ENCODE results near the gene ARMCX2. TPM values are rescaled to one million over a fixed set of nuclear protein-coding genes. Genes with fewer than 3 reads are reported as not detected.
A peak's percentile ranks its signal among the peaks of the same experiment; 100 is the strongest.

The ARMCX2 gene
- total RNA-seq, 1 donor from 2014 or later, result 36.0 TPM

DNA sequence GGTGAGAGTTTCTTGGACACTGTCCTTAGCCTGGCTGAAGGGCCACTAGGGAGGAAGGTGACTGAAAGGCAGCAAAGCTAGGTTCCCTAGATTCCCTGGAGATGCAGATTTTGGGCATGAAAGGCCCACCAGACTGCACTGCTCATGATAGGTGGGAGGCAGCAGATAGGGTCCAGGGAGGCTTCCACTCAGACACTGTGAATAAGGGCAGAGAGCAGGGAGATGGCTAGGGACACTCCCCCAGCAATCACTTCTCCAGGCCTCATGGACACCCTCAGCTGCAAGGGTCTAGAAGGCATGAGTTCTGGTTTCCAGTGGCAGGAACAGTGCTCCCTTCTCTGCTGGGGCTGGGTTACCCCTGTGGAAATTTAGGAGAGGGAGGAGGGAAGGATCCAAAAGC is 20.1 kb downstream of the ARMCX2 start:
- no peak for ATAC-seq
- TF ChIP-seq, protein P1, sequence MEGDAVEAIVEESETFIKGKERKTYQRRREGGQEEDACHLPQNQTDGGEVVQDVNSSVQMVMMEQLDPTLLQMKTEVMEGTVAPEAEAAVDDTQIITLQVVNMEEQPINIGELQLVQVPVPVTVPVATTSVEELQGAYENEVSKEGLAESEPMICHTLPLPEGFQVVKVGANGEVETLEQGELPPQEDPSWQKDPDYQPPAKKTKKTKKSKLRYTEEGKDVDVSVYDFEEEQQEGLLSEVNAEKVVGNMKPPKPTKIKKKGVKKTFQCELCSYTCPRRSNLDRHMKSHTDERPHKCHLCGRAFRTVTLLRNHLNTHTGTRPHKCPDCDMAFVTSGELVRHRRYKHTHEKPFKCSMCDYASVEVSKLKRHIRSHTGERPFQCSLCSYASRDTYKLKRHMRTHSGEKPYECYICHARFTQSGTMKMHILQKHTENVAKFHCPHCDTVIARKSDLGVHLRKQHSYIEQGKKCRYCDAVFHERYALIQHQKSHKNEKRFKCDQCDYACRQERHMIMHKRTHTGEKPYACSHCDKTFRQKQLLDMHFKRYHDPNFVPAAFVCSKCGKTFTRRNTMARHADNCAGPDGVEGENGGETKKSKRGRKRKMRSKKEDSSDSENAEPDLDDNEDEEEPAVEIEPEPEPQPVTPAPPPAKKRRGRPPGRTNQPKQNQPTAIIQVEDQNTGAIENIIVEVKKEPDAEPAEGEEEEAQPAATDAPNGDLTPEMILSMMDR (IDR thresholded peaks at IDR 0.05), result no peak

DNA sequence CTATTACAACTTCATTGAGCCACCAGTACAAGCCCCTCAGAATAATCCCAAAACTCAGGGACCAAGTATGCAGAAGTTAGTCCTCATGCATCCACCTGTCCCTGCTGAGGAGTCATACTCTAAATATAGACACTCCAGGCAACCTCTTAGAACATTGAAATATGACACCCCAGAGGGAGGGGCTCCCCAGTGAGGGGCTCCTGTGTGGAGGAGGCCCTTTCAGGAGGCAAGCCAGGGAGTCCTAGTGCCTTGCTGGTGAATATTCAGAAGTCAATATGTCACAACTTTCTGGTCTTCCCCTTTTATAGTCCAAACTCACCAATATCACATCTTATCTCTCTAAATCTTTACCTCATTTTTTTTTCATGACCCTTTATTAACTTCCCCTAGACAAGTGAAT is 40.3 kb downstream of the ARMCX2 start:
- no peaks in the 10 kb centered on the region for H3K9me3 ChIP-seq
- H3K4me3 ChIP-seq, result no peak overlapping the region
- ATAC-seq (no peak), DNase-seq (no peak)
- no peaks in the 10 kb centered on the region for H3K36me3 ChIP-seq
- intact Hi-C loops (cut with DNase I), result no loop called here
- no peaks in the 10 kb centered on the region for H3K4me1 ChIP-seq
- H3K27ac ChIP-seq, result no peak overlapping the region
- no peaks in the 10 kb centered on the region for H3K27me3 ChIP-seq
- TF ChIP-seq, protein P1 (IDR thresholded peaks at IDR 0.05), result no peak

More for the DNA sequence above, 20.1 kb downstream of the ARMCX2 start:
- Histone ChIP-seq H3K27me3 (no peaks in the 10 kb centered on the region), H3K27ac (no peak overlapping the region), H3K4me1 (no peaks in the 10 kb centered on the region), H3K4me3 (no peak overlapping the region), H3K36me3 (no peaks in the 10 kb centered on the region), H3K9me3 (no peaks in the 10 kb centered on the region)
- intact Hi-C loops (cut with DNase I), result no loop called here
- DNase-seq, result no peak

DNA sequence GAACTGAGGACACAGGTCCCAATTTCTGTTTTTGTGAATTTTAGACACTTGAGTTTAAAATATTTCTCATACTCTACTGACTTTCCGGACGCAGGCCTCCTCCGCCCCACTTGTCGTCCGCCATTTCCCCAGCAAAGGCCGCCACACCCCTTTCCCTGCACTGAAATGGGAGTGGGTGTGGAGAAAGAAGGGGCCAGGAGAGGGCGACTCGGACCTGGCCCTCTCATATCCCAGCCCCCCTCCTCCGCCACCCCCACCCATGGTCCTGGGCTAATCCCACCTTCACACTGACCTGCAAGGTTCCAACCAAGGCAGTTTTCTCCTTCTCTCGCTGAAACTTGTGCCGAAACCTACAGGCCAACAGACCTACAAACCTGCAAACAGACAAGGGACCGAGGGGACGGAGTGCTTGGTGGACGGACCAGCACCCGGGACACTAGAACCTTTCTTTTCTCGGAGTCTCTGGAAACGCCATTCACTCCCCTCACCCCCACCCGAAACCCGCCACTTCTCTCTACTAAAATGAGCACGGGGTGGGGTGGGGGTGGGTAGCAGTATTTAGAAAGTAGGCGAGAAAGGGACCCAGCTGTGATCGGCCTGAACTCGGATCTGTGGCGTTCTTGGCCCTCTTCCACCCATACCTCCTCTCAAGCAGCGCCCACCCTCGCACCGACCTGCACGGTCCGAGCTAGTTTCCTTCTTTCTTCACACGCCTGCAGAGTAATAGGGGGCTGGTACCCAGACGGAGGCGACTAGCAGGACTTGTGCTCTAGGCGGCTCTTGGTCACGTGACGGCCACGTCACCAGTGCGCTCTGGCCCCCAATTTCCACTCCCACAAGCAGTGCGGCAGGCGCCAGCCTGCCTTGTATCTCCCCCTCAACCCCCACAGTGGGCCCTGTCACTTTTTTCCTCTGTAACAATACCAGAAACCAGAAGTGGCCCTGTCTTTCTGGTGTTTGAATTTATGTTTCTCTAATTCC is 42.1 kb downstream of the ARMCX2 start, which contains the start of gene ARMCX6:
ARMCX6 (minus strand) TSS at position 790 of the 981 bp plus-strand sequence. CDS start 1,380 bp downstream, outside the sequence.
- Histone ChIP-seq H3K9me3 (no peaks in the 10 kb centered on the region), H3K36me3 (no peaks in the 10 kb centered on the region), H3K4me1 (no peaks in the 10 kb centered on the region), H3K27ac (peak within 1 kb of the TSS; percentile 72), H3K27me3 (no peaks in the 10 kb centered on the region), H3K4me3 (peak within 1 kb of the TSS; percentile 68)
- TF ChIP-seq, protein P1 (IDR thresholded peaks at IDR 0.05), result peak; percentile 46
- ATAC-seq, result peak; percentile 93
- DNase-seq, result peak; percentile 87
- intact Hi-C loops (cut with DNase I), result no loop called here

DNA sequence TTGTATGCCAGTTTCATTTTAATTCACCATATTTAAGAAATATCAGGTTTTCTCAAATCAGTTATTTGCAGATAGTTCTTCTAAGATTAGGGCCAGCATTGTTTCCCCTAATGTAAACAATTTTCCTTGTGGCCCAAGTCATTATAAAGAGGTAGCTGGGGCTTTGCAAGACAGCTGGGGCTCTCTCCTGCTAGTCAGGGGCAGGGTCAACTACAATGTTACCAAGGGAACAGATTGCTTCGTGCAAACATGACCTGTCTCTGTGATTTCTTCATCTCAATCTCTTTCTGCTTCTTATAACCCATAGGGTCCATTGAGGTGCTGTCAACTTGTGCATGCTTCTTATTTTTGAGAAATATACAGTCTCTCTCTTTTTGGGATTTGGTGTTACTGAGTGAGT is 53.9 kb downstream of the ARMCX2 start:
- ATAC-seq (no peak), DNase-seq (no peak)
- TF ChIP-seq, protein P1 (IDR thresholded peaks at IDR 0.05), result no peak
- Histone ChIP-seq H3K36me3 (no peaks in the 10 kb centered on the region), H3K4me1 (no peaks in the 10 kb centered on the region), H3K9me3 (no peaks in the 10 kb centered on the region), H3K27me3 (no peaks in the 10 kb centered on the region), H3K4me3 (no peak overlapping the region), H3K27ac (no peak overlapping the region)
- intact Hi-C loops (cut with DNase I), result no loop called here

Other genes with a start within 250 kb of the ARMCX2 start
- 13.1 TPM for gene ARMCX4, start 174.4 kb downstream of the ARMCX2 start, total RNA-seq
- 21.7 TPM for gene ARMCX1, start 109.3 kb downstream of the ARMCX2 start, total RNA-seq
- gene ARMCX6, start 41.9 kb downstream of the ARMCX2 start, total RNA-seq, result 35.6 TPM
- 52.6 TPM for gene ARMCX3, start 36.7 kb downstream of the ARMCX2 start, total RNA-seq

Data from upper lobe of right lung (tissue), 1 donor.